Gastrocnemius medialis (tissue), 4 donors: ENCODE data around the gene CTAG1B. TPM values are rescaled to one million over a fixed set of nuclear protein-coding genes. Genes with fewer than 3 reads are reported as not detected.
"Not testable (repeated sequence)": the region's sequence is repeated elsewhere in the genome, so short reads cannot be mapped to it uniquely, and the experiment has no call there.

Experiments
- ATAC-seq, 2 donors: fragments of 150-250 bp; one replicate each; pipeline ENCODE4 v1.9.1; 2016
- DNase-seq, 2 donors: peaks; one replicate each; pipeline ENCODE4 v3.0.0-alpha.2; 2019
- H3K27ac ChIP-seq, 4 donors: fragments of 200-600 bp; sonication (generic); 1 replicate in 1 of 4; 2 replicates in 3 of 4; pipeline ENCODE4 v1.5.1; 2016 to 2018; ENCODE audit warnings: mild to moderate bottlenecking in 2 of 4, moderate library complexity in 1 of 4
- H3K27me3 ChIP-seq, 3 donors: fragments of 200-600 bp; sonication (generic) in 2 of 3; 1 replicate in 1 of 3; 2 replicates in 2 of 3; pipeline versions ENCODE4 v1.5.1 to v1.6.0; 2016 to 2019; ENCODE audit warnings: mild to moderate bottlenecking in 1 of 3, moderate library complexity in 1 of 3
- H3K36me3 ChIP-seq, 2 donors: fragments of 200-600 bp; sonication (generic) in 1 of 2; one replicate each; pipeline ENCODE4 v1.5.1; 2017 to 2018
- H3K4me1 ChIP-seq, 2 donors: fragments of 200-600 bp; sonication (generic) in 1 of 2; one replicate each; pipeline ENCODE4 v1.5.1; 2016 to 2017; ENCODE audit warnings: mild to moderate bottlenecking in 2 of 2
- H3K4me3 ChIP-seq, 4 donors: fragments of 200-600 bp; sonication (generic) in 3 of 4; 1 replicate in 1 of 4; 2 replicates in 3 of 4; pipeline ENCODE4 v1.5.1; 2016 to 2019; ENCODE audit warnings: mild to moderate bottlenecking in 2 of 4
- H3K9me3 ChIP-seq, 3 donors: fragments of 200-600 bp; sonication (generic) in 2 of 3; 1 replicate in 1 of 3; 2 replicates in 2 of 3; pipeline ENCODE4 v1.5.1; 2016 to 2019
- POLR2A ChIP-seq, 2 donors: fragments of 450-650 bp; IDR thresholded peaks; one replicate each; pipeline ENCODE4 v1.6.1; 2017; ENCODE audit warnings: antibody characterized with exemption in 2 of 2, mild to moderate bottlenecking in 2 of 2, moderate library complexity in 2 of 2
- in situ Hi-C, 4 donors: fragments of 200-750 bp; cut with MboI; loops; one replicate each; pipeline versions ENCODE4 v1.15.0 to v1.8.0; 2017; ENCODE audit warnings: low sequenced_read_pairs in 4 of 4
- intact Hi-C: fragments of 100-400 bp; cut with DNase I; formaldehyde crosslinking; loops from one replicate; pipeline ENCODE4 v1.15.1; 2023; ENCODE audit warnings: low total_unique reads
- total RNA-seq, 4 donors: library from RNA; depleted of rRNA; stranded (reverse); fragments of >200 nt; gene quantifications; one replicate each; pipeline versions ENCODE4 v1.1.0 to v1.2.3, GENCODE V29; 2016
- TF ChIP-seq, protein P1 (sequence below), 5 experiments: fragments of 450-650 bp in 3 of 5; fragments of 200-600 bp in 2 of 5; sonication (generic) in 2 of 5; IDR thresholded peaks in 4 of 5; conservative IDR thresholded peaks in 1 of 5; 1 replicate in 4 of 5; 2 replicates in 1 of 5; pipeline ENCODE4 v1.5.1; 2016 to 2019; ENCODE audit warnings: antibody characterized with exemption in 5 of 5, mild to moderate bottlenecking in 3 of 5, moderate library complexity in 3 of 5

The CTAG1B gene
- total RNA-seq, 4 donors from 2014 or later, result not detected

DNA sequence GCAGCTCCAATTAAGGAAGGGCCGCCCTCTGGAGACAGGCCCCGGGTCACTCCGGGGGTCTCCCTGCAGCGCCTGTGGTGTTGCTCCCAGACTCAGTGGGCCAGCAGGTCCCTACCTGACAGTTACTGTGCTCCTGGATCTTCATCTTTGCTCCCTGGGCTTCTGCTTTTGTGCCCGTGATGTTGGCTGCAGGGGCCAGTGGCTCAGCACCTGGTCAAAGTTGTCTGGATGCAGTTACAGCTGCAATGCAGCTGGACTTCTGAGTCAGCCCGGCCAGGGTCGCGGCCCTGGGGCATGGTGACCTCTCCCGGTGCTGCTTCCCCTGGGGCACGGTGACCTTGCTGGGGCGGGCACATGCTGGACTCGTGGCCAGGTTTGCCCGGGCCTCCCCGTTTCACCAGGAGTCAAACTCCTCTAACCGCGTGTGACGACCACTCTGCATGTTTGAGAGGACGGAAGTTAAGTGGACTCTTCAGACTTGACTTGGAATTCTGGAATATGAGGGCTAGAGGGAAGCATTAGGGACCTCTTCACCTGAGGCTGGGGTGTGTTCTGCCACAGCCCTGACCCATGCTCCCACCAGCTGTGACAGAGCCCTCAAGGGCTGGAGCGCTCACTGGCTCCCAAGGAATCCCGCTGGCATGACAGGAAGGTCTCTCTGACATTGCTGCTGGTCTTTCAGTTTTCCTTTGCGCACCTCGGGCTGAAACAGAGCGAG is 30.6 kb upstream of the CTAG1B start:
- no peak for TF ChIP-seq POLR2A (IDR thresholded peaks at IDR 0.05)
- TF ChIP-seq, protein P1, sequence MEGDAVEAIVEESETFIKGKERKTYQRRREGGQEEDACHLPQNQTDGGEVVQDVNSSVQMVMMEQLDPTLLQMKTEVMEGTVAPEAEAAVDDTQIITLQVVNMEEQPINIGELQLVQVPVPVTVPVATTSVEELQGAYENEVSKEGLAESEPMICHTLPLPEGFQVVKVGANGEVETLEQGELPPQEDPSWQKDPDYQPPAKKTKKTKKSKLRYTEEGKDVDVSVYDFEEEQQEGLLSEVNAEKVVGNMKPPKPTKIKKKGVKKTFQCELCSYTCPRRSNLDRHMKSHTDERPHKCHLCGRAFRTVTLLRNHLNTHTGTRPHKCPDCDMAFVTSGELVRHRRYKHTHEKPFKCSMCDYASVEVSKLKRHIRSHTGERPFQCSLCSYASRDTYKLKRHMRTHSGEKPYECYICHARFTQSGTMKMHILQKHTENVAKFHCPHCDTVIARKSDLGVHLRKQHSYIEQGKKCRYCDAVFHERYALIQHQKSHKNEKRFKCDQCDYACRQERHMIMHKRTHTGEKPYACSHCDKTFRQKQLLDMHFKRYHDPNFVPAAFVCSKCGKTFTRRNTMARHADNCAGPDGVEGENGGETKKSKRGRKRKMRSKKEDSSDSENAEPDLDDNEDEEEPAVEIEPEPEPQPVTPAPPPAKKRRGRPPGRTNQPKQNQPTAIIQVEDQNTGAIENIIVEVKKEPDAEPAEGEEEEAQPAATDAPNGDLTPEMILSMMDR (IDR thresholded peaks at IDR 0.05 in 4 of 5, conservative IDR thresholded peaks at IDR 0.05 in 1 of 5), result no peak
- DNase-seq (no peak), ATAC-seq (no peak)
- H3K4me1 ChIP-seq, result no peaks in the 10 kb centered on the region
- no peaks in the 10 kb centered on the region for H3K27me3 ChIP-seq
- intact Hi-C loops, result no loop called here
- in situ Hi-C loops, result no loop called here
- H3K36me3 ChIP-seq, result no peaks in the 10 kb centered on the region
- H3K4me3 ChIP-seq, result no peak overlapping the region
- H3K27ac ChIP-seq, result no peak overlapping the region
- no peaks in the 10 kb centered on the region for H3K9me3 ChIP-seq

DNA sequence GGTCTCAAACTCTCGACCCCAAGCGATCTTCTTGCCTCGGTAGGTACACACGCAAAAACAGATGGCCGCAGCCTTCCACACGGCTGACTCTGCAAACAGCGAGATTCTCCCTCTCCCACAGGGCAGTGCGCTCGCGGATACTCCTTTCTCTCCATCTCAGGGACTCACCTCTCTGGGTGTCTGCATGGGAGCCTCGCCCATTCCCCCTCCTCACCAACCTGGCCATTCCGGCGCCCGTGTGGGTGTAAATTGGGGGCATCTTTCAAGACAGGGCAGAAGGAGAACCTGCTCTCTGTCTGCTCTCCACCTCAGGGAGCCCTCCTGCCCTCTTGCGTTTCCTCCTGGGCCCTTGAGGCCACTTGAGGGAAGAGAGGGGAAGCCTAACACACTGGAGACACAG is 29.8 kb upstream of the CTAG1B start:
- Histone ChIP-seq H3K36me3 (no peaks in the 10 kb centered on the region), H3K9me3 (no peaks in the 10 kb centered on the region), H3K4me1 (no peaks in the 10 kb centered on the region), H3K27ac (no peak overlapping the region), H3K4me3 (no peak overlapping the region), H3K27me3 (no peaks in the 10 kb centered on the region)
- ATAC-seq (no peak), DNase-seq (no peak)
- intact Hi-C loops, result no loop called here
- in situ Hi-C loops, result no loop called here
- no peak for TF ChIP-seq POLR2A (IDR thresholded peaks at IDR 0.05)
- TF ChIP-seq, protein P1 (IDR thresholded peaks at IDR 0.05 in 4 of 5, conservative IDR thresholded peaks at IDR 0.05 in 1 of 5), result no peak

DNA sequence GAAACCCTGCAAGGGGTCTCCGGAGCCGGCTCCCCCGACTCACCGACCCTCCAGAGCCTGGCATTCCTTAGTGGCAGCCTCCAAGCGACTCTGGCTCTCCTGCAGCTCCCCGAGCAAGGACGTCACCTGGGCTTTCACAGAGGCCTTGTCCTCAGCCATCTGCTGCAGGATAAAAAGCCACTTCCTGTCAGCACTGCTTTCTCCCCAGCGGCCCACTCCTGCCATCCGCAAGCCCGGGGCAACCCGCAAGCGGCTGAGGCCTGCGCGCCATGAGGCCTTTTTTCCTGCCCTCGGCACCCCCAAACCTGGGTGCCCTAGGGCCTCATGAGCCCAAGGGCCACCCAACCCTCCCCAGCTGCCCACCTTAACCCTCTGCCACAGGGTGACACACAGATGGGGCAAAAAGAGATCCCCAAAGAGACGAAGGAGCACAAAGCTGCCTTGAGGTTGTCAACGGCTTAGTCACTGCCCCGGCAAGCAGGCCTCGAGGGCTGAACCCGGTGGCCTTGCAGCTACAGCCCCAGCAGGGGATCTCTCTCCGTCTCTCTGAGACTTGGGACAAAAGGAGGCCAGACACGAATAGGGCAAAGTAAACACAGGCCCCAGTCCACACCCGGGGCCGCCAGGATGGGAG is 26.8 kb upstream of the CTAG1B start:
- intact Hi-C loops, H3K36me3 ChIP-seq, H3K4me3 ChIP-seq, H3K27ac ChIP-seq, DNase-seq, H3K9me3 ChIP-seq, in situ Hi-C loops, ATAC-seq, H3K4me1 ChIP-seq, H3K27me3 ChIP-seq: not testable (repeated sequence)

DNA sequence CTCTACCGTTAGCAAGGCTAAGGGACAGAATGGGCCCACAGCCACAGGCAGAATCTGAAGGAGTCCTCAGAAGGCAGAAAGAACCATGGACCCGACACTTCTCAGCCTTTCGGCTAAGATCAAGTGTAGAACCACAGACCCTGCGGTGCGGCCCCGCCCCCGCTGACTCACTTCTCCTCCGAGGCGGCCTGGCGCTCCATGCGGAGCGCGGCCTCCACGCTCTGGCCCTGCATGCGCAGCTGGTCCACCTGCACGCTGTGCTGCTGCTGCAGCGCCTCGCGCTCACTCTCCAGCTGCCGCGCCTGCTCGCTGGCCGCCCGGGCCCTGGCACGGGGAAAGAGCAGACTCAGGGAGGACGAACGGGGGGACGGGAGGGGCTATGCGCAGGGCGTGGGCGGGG is 24.6 kb upstream of the CTAG1B start:
- H3K4me1 ChIP-seq, DNase-seq, ATAC-seq, H3K27ac ChIP-seq, H3K36me3 ChIP-seq, H3K9me3 ChIP-seq, in situ Hi-C loops, H3K27me3 ChIP-seq, intact Hi-C loops, H3K4me3 ChIP-seq: not testable (repeated sequence)

DNA sequence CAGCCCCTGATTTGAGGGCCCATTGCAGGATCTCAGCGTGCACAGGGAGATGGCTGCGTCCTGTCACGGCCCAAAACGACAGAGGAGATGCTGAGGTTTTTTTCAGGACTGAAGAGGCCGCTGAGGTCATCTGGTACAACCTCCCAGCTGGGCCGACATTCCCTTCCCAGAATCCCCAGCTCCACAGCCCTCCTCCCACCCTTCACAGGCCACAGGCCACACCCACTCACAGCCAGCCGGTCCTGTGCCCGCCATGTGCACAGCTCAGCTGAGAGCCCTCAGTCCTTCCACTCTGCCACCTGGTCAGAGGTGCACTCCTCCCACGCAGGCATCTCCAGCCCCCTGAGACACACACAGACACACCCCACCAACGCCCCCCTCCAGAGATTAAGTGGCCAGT is 22.7 kb upstream of the CTAG1B start:
- DNase-seq, intact Hi-C loops, H3K4me3 ChIP-seq, H3K36me3 ChIP-seq, H3K4me1 ChIP-seq, ATAC-seq, H3K27me3 ChIP-seq, H3K27ac ChIP-seq, in situ Hi-C loops, H3K9me3 ChIP-seq: not testable (repeated sequence)

DNA sequence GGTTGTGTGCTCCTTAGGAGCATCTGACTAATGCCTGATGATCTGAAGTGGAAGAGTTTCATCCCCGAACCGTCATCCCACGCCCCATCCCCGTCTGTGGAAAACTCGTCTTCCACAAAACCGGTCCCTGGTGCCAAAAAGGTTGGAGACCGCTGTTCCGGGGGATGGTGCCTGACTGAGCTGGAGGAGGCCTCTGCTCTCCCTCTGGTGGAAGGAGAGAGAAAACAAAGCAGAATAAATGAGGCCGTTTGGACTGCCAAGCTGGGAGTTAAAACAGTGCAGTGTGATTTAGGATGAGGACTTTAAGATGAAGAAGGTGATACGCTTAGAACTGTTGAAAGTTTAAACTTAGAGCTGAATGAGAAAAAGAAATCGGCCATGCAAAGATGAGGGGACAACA is 14.6 kb upstream of the CTAG1B start:
- in situ Hi-C loops, H3K9me3 ChIP-seq, intact Hi-C loops, DNase-seq, ATAC-seq, H3K4me3 ChIP-seq, H3K36me3 ChIP-seq, H3K4me1 ChIP-seq, H3K27ac ChIP-seq, H3K27me3 ChIP-seq: not testable (repeated sequence)

DNA sequence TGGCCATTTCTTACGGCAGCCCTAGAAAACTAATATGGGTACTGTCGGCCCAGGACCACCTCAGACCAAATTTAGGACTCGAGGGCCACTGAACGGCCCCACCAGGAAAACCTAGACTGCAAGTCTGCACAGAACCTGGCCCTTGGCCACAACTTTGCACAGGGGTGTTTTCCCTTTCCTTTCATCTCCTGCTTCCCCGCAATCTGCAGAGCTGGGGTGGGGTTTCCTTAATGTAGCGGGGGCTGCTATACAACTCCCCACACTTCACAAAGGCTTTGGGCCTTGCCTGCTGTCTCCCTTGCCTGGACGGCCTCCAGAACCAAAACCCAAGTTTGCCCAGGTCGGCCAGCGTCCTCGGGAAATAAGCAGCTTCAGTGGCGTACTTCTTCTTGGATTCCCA is 11.9 kb upstream of the CTAG1B start:
- H3K4me3 ChIP-seq, H3K36me3 ChIP-seq, H3K9me3 ChIP-seq, H3K4me1 ChIP-seq, intact Hi-C loops, DNase-seq, in situ Hi-C loops, H3K27me3 ChIP-seq, H3K27ac ChIP-seq, ATAC-seq: not testable (repeated sequence)

DNA sequence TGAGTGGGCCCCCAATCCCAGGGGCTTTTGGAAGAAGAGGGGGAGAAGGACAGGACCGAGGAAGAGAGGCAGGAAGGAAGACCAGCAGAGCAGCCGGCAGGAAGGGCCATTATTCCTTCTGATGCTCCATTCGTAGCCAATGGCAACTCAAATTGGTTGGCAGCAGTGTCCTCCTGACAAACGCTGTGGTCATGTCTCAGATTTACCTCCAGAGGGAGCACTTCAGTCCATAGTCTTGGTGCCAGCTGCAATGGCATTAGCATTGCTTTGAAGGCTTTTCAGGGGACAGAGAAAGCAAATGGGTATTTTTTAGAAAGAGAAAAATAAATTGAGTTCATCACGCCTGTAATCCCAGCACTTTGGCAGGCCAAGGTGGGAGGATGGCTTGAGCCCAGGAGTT is 9.9 kb upstream of the CTAG1B start:
- DNase-seq, ATAC-seq, H3K9me3 ChIP-seq, H3K27ac ChIP-seq, in situ Hi-C loops, H3K27me3 ChIP-seq, H3K4me1 ChIP-seq, intact Hi-C loops, H3K4me3 ChIP-seq, H3K36me3 ChIP-seq: not testable (repeated sequence)

DNA sequence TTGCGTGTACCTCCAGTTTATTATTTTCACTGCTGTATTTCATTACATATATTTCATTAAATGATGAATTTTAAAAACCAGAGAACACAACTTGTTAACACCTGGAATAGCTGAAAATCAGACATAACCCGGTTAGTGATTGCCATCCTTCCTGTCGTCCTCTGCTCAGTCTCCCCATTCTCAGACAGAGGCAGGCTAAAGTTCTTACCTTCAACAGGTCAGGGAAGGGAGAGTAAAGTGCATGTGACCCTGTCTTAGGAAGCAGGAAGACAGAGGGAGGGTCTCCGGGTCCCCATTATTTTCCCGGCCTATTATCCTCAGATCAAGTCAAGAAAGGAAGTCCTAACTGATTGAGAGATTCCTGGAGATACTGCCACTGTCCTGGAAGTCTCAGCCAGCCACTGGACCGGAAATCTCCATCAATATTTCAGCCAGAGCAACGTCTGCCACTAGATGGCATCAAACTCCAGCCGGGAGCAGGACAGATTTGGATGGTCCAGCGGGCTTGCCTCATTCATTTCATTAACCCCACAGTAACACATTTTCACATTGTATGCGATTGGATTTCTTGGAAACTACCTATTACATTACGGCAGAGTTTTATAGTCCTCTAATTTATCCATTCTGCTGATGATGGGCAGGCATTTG is 1.8 kb upstream of the CTAG1B start:
- H3K27me3 ChIP-seq, H3K36me3 ChIP-seq, in situ Hi-C loops, DNase-seq, ATAC-seq, H3K27ac ChIP-seq, H3K4me3 ChIP-seq, H3K4me1 ChIP-seq, H3K9me3 ChIP-seq, intact Hi-C loops: not testable (repeated sequence)

DNA sequence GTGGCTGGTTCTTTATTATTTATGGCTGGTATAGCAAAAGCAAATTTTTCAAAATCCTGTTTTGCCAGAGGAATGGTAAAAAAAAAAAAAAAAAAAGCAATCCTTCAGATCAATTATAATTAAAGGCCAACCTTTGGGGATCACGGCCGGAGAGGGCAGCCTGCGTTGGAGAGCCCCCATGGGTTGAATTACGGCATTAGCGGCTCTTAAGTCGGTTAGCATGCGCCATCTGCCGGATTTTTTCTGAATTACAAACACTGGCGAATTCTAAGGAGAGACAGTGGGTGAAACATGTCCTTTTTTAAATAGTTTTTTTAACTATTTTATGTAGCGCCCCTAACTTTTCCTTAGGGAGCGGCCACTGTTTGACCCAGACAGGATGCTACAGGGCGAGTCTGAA is 5.5 kb downstream of the CTAG1B start:
- H3K27ac ChIP-seq, H3K27me3 ChIP-seq, H3K9me3 ChIP-seq, ATAC-seq, in situ Hi-C loops, H3K4me1 ChIP-seq, DNase-seq, H3K36me3 ChIP-seq, H3K4me3 ChIP-seq, intact Hi-C loops: not testable (repeated sequence)
